ENCODE data around the gene VPS26C.

VPS26C gene

DNA sequence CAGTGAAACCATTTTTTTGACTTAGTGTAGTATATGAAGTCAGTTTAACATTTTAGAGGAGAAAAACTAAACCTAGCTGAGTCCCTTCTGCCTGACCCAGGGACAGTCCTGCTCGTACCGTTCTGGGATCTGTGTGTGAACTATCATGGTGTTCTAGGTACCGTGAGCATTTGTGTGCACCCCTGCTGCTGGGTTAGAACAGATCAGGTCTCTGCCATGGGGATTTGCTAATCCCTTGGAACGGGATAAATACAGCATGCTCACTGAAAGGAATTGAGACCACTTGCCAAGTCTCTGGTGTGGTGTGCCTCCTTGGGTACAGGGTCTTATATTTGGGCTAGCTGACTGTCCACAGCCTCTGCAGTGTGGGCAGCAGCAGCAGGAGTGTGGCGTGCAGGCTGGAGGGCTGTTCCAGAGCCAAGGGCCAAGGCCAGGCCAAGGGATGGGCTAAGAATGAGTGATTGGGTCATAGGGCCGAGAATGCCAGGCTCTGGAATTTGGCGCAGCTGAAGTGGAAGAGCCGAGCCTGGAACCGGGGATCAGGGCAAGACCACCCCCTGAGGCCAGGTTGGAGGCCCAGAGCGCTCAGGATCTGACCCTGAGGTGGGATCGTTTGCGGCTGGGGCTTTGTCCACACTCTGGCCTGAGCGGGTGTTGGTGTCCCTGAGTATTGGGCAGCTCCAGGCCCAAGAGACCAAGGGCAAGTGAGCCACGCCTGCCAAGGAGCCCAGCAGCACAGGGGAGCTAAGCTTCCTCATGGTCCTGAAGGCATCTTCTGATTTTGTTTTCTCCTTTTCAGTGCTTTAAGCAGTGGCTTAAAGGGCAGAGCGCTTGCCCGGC is 66.3 kb downstream of the VPS26C start:
- DNase-seq: no peak

DNA sequence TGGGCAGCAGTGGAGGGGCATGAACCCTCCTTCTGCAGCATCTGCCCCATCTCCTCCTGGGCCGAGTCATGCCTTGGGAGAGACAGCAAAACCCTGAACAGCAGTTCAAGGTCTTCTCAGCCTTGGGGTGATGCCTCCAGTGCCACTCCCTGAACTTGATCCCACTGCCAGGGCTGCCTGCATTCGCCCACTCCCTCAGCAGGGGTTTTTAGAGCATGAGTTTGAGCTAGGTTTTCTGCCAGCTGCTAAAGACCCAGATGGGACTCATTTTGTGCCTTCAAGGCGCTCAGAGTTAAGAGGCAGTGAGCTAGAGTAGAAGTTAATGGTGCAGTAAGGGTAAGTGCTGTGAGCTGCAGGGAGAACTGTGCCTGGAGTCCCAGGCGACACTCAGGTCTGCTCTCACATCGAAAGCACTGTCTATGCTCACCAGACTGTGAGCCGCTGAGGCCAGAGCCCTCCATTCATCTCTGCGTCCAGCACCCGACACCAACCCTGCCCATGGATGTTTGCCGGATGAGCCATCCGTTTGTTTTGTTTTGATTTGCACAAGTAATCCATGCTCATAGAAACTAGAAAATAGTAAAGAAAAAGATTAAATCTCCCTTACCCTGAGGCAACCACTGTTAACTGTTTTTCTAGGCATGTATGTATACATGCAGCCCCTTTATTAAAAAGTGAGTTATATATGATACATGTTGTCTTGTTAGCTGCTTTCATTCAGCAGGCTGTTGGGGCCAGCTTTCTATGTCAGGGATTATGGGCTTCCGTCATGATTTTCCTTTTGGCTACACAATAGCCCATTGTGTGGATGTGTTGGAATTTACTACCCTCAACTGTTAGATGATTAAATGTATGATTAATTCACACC is 67.8 kb downstream of the VPS26C start:
- DNase-seq: peak in 1 of 14 donors; percentile 6

DNA sequence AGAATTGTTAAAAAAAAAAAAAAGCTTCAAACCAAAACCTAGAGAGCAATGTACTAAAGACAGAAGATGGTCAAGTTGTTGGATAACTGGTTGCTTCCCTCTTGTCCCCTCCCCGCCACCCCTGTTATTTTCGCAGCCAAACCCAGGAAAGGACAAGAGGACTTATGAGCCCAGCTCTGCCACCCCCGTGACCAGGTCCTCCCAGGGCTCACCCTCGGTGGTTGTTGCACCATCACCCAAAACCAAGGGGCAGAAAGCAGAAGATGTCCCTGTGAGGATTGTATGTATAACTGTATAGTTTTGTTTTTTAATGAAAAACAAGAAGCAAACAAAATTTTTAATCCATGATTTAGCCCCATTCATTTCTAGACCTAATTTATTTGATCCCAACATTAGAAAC is 69.4 kb downstream of the VPS26C start:
- DNase-seq: no peak

DNA sequence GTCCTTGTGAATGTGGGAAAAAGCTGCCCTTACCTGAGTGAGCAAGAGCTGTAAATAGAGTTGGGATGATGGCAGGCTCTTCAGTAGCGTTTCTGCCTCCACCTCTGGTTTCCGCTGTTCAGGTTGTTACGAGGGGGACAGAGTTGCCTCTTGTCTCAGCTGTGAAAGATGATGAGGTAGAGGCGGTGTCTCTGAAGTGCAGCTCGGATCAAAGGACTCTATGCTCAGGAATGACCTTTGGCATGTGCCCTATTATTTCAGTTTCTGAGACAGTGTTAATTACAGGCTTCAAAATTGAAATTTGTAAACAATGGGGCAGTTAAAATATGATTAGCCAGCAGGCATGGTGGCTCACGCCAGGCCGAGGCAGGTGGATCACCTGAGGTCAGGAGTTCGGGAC is 70.3 kb downstream of the VPS26C start:
- DNase-seq: no peak

DNA sequence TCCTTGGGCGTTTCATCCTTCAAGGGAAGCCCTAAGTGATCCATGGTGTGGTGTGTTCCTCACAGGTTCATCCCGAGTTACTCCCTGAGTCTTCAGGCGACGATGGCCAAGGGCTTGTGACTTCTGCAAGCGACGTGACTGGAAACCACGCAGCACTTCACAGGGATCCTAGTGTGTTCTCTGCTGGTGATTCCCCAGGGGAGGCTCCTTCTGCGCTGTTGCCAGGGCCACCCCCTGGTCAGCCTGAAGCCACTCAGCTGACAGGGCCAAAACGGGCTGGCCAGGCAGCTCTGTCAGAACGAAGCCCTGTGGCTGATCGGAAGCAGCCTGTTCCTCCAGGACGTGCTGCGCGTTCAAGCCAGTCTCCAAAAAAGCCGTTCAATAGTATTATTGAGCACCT is 71.5 kb downstream of the VPS26C start:
- DNase-seq: no peak

DNA sequence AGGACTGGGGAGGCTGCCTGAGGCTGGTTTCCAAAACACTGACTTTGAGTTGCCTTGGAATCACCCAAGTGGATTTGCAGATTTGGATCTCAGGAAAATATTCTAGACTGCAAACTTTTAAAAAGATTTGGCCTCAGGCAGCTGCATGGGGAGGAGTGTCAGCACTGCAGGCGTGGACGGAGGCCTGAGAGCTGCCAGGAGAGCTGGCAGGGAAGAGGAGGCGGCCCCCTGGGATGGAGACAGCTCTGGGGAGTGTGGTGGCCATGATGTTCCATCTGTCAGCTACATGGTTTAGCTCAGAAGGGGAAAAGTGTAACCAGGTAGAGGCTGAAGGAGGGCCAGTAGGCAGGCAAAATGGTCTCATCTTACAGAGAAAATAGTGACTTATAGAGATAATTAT is 72.1 kb downstream of the VPS26C start:
- DNase-seq: no peak

DNA sequence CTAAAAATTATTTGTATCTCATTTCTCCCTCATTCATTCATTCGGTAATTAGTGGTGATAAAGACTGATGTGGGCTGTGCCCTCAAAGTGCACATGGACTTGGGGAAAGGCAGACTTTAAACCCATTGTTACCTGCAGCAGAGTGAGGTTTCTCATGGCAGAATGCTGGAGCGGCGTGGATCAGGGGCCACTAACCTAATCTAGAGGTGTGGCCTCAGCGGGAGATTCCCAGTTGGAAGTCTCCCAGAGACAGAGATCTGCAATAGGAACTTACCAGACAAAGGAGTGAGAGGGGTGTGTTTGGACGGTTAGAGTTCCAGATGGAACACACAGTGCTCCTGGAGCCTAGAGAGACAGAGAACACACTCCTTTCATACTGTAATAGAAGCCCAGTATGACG is 73.5 kb downstream of the VPS26C start:
- peak in 1 of 14 donors; percentile 10 for DNase-seq

DNA sequence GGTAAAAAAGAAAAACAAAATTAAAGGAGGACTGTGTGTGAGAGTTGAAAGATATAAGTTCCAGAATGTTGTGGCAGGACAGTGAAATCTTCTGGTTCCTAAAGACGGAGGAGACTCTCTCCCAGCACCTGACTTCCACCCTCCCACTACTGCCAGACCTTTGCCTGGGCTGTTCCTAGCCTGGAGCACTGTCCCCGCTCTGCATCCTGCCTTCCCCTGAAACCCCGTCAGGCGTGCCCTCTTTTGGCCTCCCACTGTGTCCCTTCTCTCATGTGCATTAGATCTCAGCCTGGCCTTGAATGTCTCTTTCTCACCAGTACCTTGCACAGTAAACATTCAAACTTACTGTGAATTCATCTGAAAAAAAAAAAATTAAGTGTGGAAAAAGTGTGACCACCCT is 74.1 kb downstream of the VPS26C start:
- DNase-seq: no peak

DNA sequence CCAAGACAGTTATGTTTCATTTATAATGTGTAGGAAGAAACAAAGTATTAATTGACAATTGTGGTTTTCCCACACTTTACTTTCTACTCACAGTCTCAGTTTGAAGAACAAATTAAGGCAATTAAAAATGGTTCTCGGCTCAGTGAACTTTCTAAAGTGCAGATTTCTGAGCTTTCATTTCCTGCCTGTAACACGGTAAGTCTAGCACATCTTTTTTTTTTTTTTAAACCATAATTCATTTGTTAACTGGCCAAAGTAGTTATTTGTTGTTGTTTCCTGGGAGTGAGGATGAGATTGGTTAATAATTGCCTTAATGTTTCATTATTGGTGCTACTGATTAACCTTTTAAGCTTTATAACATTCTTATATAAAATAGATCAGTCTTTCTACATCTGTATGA is 75.1 kb downstream of the VPS26C start:
- no peak for DNase-seq

DNA sequence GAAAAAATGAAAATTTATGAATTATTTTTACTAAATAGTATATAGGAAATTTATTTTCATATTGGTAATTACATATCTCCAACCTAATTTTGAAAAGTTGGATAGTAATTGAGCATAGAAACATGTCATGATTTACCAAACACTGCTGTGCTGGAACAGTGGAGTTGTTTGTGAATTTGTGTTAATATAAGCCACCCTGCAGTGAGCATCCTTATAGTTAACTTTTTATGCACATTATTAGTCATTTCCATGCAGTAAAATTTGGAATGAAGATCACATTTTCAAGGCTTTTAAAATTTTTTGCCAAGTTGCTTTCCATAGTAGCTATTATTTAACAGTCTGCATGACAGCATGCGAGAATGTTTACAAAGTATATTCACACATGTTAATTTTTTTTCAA is 78.3 kb downstream of the VPS26C start:
- no peak for DNase-seq

DNA sequence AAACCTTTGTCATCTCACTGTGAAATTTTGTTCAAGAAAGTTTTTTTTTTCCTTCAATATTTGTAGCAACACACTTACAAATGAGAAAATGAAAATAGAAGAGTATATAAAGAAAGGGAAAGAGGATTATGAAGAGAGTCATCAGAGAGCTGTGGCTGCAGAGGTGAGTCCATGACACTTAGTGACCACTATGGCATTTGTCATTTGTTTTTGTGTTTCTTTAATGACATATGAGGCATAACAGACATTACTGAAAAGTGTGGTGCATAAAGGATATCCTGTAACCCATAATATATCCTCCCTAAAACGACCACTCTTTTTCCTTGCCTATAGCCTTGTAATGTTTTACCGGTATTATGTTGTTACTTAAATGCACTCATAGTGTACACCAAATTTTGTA is 80.2 kb downstream of the VPS26C start:
- no peak for DNase-seq

DNA sequence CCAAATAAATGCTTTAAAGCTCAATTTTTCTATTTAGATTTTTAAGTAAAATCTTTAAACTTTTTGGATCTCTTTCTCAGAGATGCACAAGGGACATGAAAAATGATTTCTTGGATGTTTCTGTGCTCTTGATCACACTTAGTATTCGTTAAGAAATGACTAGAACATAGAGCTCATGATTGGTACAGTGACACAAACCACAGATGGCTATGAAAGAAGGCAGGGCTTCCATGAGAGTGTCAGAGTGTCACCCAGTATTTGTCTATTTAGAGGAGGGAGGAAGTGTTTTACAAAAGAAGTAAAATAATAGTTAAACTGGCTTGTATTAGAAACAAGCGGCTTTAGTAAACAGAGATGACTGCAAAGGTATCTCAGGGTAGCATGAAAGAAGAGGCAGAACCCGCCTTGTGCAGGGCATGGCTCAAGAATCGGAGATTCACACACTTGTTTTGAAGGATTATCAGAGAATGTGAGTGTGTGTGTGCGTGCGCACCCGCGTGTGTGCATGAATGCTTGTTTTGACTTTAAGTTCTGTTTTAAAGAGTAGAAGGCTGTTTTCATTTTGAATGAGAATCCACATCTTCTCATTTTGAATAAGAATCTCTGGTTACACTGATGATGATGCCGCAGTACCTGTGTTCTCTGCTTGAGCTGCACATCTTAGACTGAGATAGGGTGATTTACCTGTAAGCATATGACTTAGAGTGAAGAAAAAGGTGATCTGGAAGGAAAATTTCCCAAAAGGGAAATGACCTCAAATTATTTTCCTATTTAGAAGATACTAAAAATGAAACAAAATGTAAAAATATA is 82.1 kb downstream of the VPS26C start:
- DNase-seq: no peak

DNA sequence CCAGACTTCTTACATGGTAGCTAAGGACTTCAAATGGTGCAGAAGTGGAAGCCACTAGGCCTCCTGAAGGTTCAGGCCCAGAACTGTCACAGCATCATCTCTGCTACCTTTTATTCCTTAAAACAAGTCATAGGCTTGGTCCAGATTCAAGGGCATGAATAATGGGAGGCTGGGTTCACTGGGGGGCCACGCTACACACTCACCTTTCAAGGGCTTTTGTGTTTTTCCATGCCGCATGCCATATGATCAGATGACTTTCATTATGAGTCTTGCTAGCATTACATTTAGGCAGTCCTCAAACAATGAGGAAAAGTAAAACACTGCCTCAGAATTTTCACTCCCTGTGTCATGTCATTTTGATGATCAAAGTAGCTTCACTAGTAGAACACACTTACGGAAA is 83.4 kb downstream of the VPS26C start:
- no peak for DNase-seq

DNA sequence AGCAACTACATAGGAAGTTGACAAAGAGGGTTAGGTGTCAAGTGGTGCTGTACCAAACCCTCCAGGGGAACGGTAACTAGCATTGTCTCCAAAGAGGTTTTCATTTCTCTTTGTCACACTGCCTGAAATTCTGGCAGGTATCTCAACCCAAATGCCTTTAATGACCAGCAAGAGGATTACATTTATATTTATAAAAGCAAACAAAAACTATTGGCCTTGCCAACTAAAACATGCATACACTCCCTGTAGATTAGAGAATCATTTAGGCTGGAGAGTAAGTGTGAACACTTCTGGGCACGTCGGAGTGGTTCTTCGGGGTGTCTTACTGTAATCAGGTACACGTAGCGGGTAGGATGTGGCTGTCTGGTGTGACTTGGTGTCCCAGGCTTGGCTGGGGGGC is 84.9 kb downstream of the VPS26C start:
- DNase-seq: no peak

DNA sequence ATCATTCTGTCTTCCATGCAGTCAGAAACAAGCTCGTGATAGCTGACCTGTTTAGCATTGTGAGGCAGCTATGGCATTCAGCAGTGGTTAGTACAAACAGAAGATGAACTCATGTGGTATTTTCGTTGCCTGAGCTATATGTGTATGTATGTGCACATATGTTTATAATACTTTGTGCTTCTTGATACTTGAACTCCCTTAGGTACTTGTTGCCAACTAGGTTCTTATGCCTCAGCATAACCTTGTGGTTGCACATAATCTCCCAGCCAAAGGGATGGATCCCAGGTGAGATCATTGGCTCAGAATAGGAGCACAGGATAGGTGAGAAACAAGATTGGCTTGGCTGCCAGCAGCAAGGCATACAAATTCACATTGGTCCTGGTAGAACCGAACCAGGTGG is 86.1 kb downstream of the VPS26C start:
- no peak for DNase-seq

DNA sequence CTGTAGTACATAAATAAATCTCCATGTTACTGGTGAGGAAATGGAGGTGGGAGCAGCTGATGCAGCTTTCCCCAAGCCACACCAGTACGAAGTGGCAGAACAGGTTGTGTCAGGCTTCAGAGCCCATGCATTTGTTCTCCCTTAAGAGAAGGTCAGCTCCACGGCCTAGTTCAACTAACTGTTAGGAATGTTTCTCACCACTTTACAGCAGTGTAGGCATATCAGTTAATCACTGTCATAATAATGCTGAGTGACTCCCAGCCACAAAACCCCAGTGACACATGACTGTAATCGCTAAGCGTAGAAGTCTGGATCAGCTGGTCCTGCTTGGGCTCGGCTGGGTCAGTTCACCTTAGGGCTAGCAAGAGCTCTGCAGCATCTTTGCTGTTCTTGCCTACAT is 90.4 kb downstream of the VPS26C start:
- no peak for DNase-seq

All from C1 segment of cervical spinal cord (tissue), 14 donors.